Liver (tissue), 9 donors: ENCODE data around the gene ALK. TPM values are rescaled to one million over a fixed set of nuclear protein-coding genes. Genes with fewer than 3 reads are reported as not detected.

Experiments
- DNase-seq: peaks from one replicate; pipeline ENCODE4 v3.0.0-alpha.2; 2017; ENCODE audit warnings: low spot score
- H3K27ac ChIP-seq, 2 donors: one replicate each; pipeline ENCODE4 v1.7.0; 2013; ENCODE audit warnings: inconsistent platforms in 2 of 2, low read length in 2 of 2, control low read depth in 1 of 2, low read depth in 1 of 2, mild to moderate bottlenecking in 1 of 2
- H3K27me3 ChIP-seq, 4 donors: one replicate each; pipeline versions ENCODE4 v1.6.1 to v1.7.0; 2013; ENCODE audit warnings: low read length in 3 of 4, inconsistent platforms in 1 of 4, mild to moderate bottlenecking in 1 of 4, moderate library complexity in 1 of 4; ENCODE audit not compliant: control insufficient read depth in 4 of 4, insufficient read depth in 4 of 4
- H3K36me3 ChIP-seq, 4 donors: one replicate each; pipeline versions ENCODE4 v1.6.1 to v1.7.0; 2013; ENCODE audit warnings: low read length in 3 of 4, mild to moderate bottlenecking in 3 of 4, low read depth in 1 of 4, moderate library complexity in 1 of 4; ENCODE audit not compliant: control insufficient read depth in 4 of 4, insufficient read depth in 3 of 4
- H3K4me1 ChIP-seq, 4 donors: one replicate each; pipeline versions ENCODE4 v1.6.1 to v1.7.0; 2013; ENCODE audit warnings: low read length in 3 of 4, mild to moderate bottlenecking in 3 of 4, moderate library complexity in 1 of 4; ENCODE audit not compliant: control insufficient read depth in 4 of 4, insufficient read depth in 4 of 4
- H3K4me3 ChIP-seq, 3 donors: one replicate each; pipeline versions ENCODE4 v1.6.1 to v1.7.0; 2013; ENCODE audit warnings: low read length in 3 of 3, control low read depth in 1 of 3, low read depth in 1 of 3, mild to moderate bottlenecking in 1 of 3
- H3K9ac ChIP-seq, 2 donors: one replicate each; pipeline ENCODE4 v1.7.0; 2013; ENCODE audit warnings: low read length in 2 of 2, mild to moderate bottlenecking in 2 of 2, moderate library complexity in 2 of 2, control low read depth in 1 of 2, low read depth in 1 of 2
- H3K9me3 ChIP-seq, 4 donors: one replicate each; pipeline versions ENCODE4 v1.6.1 to v1.7.0; 2013; ENCODE audit warnings: low read length in 3 of 4; ENCODE audit not compliant: control insufficient read depth in 4 of 4
- ATF3 ChIP-seq: IDR thresholded peaks from 2 replicates; pipeline ENCODE4 v1.6.1; 2016; ENCODE audit warnings: antibody characterized with exemption
- CTCF ChIP-seq: fragments of 150-350 bp; IDR thresholded peaks from 2 replicates; pipeline ENCODE4 v1.5.1; 2017; ENCODE audit warnings: improper control_type of control experiment, low read depth, low read length; ENCODE audit not compliant: missing input control
- EGR1 ChIP-seq, 2 donors: IDR thresholded peaks; 2 replicates each; pipeline ENCODE4 v1.6.1; 2016 to 2018; ENCODE audit warnings: antibody characterized with exemption in 2 of 2, low read depth in 2 of 2
- FOXA1 ChIP-seq: IDR thresholded peaks from 2 replicates; pipeline ENCODE4 v1.6.1; 2016; ENCODE audit warnings: antibody characterized with exemption
- FOXA2 ChIP-seq: IDR thresholded peaks from 2 replicates; pipeline ENCODE4 v1.6.1; 2016; ENCODE audit warnings: antibody characterized with exemption
- GABPA ChIP-seq, 2 donors: IDR thresholded peaks in 1 of 2; conservative IDR thresholded peaks in 1 of 2; 2 replicates each; pipeline ENCODE4 v1.6.1; 2016; ENCODE audit warnings: antibody characterized with exemption in 2 of 2, mild to moderate bottlenecking in 1 of 2, moderate library complexity in 1 of 2
- HNF4A ChIP-seq, 2 donors: conservative IDR thresholded peaks; 2 replicates each; pipeline ENCODE4 v1.6.1; 2016; ENCODE audit warnings: antibody characterized with exemption in 2 of 2, mild to moderate bottlenecking in 2 of 2
- HNF4G ChIP-seq: IDR thresholded peaks from 2 replicates; pipeline ENCODE4 v1.6.1; 2016; ENCODE audit warnings: antibody characterized with exemption
- JUND ChIP-seq, 2 donors: IDR thresholded peaks; 2 replicates each; pipeline ENCODE4 v1.6.1; 2016; ENCODE audit warnings: antibody characterized with exemption in 2 of 2
- MAX ChIP-seq: IDR thresholded peaks from 2 replicates; pipeline ENCODE4 v1.6.1; 2016; ENCODE audit warnings: antibody characterized with exemption
- NR2F2 ChIP-seq: IDR thresholded peaks from 2 replicates; pipeline ENCODE4 v1.6.1; 2016; ENCODE audit warnings: antibody characterized with exemption
- RAD21 ChIP-seq, 2 donors: IDR thresholded peaks; 2 replicates each; pipeline ENCODE4 v1.6.1; 2016; ENCODE audit warnings: antibody characterized with exemption in 2 of 2, mild to moderate bottlenecking in 2 of 2
- REST ChIP-seq: IDR thresholded peaks from 2 replicates; pipeline ENCODE4 v1.6.1; 2016; ENCODE audit warnings: antibody characterized with exemption, mild to moderate bottlenecking
- RXRA ChIP-seq, 2 donors: IDR thresholded peaks; 2 replicates each; pipeline ENCODE4 v1.6.1; 2017 to 2018; ENCODE audit warnings: antibody characterized with exemption in 2 of 2, mild to moderate bottlenecking in 1 of 2
- SP1 ChIP-seq: IDR thresholded peaks from 2 replicates; pipeline ENCODE4 v1.6.1; 2018; ENCODE audit warnings: antibody characterized with exemption, mild to moderate bottlenecking
- TAF1 ChIP-seq: conservative IDR thresholded peaks from 2 replicates; pipeline ENCODE4 v1.6.1; 2016; ENCODE audit warnings: antibody characterized with exemption, mild to moderate bottlenecking
- YY1 ChIP-seq: IDR thresholded peaks from 2 replicates; pipeline ENCODE4 v1.6.1; 2016; ENCODE audit warnings: antibody characterized with exemption, mild to moderate bottlenecking
- ZBTB33 ChIP-seq: IDR thresholded peaks from 2 replicates; pipeline ENCODE4 v1.6.1; 2016; ENCODE audit warnings: antibody characterized with exemption
- WGBS: extraction: QIAGEN DNeasy Blood & Tissue Kit; methylation state at CpG from one replicate; pipeline ENCODE4 v1.1.7; 2013; 5-methylcytosine and 5-hydroxymethylcytosine counted together
- polyA plus RNA-seq, 2 donors: library from polyadenylated mRNA; stranded (reverse) in 1 of 2; unstranded in 1 of 2; fragments of 200-250 nt in 1 of 2; fragments of >200 nt in 1 of 2; fragmentation: Nextera tagmentation in 1 of 2; extraction: Ambion mirVana in 1 of 2; gene quantifications; one replicate each; pipeline versions ENCODE4 v1.2.1 to v1.2.3, GENCODE V29; 2013 to 2015
- total RNA-seq, 2 donors: library from RNA; depleted of rRNA; stranded (reverse); fragments of >200 nt; gene quantifications; one replicate each; pipeline ENCODE4 v1.2.3, GENCODE V29; 2014
- donor health status: healthy.
- donor health status: healthy.
- donor health status: healthy.
- donor health status: healthy.
- donor health status: healthy.

The ALK gene
- total and polyA plus RNA-seq, 4 donors, result under 0.01 TPM; not detected in 3

- TF ChIP-seq FOXA2, result no peak
Observed at GRCh38 chr2:29375843-29376242, 545.5 kb downstream of the ALK start (continued).

- H3K4me3 ChIP-seq, result no peak overlapping the region
- DNase-seq, result no peak
- H3K27me3 ChIP-seq, result peaks cover 0 to 3% (median 0%) of the 10 kb centered on the region in 4 donors
- no peaks in the 10 kb centered on the region for H3K4me1 ChIP-seq
- no peaks in the 10 kb centered on the region for H3K36me3 ChIP-seq
- no peak overlapping the region for H3K9ac ChIP-seq
- TF ChIP-seq FOXA1 (no peak), HNF4G (no peak), ZBTB33 (no peak), RAD21 (IDR thresholded peaks at IDR 0.05) (no peak), YY1 (no peak), JUND (IDR thresholded peaks at IDR 0.05) (no peak), GABPA (IDR thresholded peaks at IDR 0.05 in 1 of 2, conservative IDR thresholded peaks at IDR 0.05 in 1 of 2) (no peak), RXRA (IDR thresholded peaks at IDR 0.05) (no peak), SP1 (no peak), REST (no peak), MAX (no peak), TAF1 (no peak), HNF4A (conservative IDR thresholded peaks at IDR 0.05) (no peak), ATF3 (no peak), EGR1 (IDR thresholded peaks at IDR 0.05; ENCODE audit: low read depth in 2 of 2) (no peak), FOXA2 (no peak), CTCF (no peak), NR2F2 (no peak)
- no peaks in the 10 kb centered on the region for H3K9me3 ChIP-seq
- H3K27ac ChIP-seq, result no peak overlapping the region
- WGBS, result 83% methylated on average over 5 of the region's 5 CpGs
Observed at GRCh38 chr2:29374823-29375222, 546.6 kb downstream of the ALK start.
